Liver (tissue), 9 donors: ENCODE data around the gene ZNF555. TPM values are rescaled to one million over a fixed set of nuclear protein-coding genes. Genes with fewer than 3 reads are reported as not detected.

Experiments used
- DNase-seq: peaks from one replicate; pipeline ENCODE4 v3.0.0-alpha.2; 2017; ENCODE audit warnings: low spot score
- H3K27ac ChIP-seq, 2 donors: one replicate each; pipeline ENCODE4 v1.7.0; 2013; ENCODE audit warnings: inconsistent platforms in 2 of 2, low read length in 2 of 2, control low read depth in 1 of 2, low read depth in 1 of 2, mild to moderate bottlenecking in 1 of 2
- H3K27me3 ChIP-seq, 4 donors: one replicate each; pipeline versions ENCODE4 v1.6.1 to v1.7.0; 2013; ENCODE audit warnings: low read length in 3 of 4, inconsistent platforms in 1 of 4, mild to moderate bottlenecking in 1 of 4, moderate library complexity in 1 of 4; ENCODE audit not compliant: control insufficient read depth in 4 of 4, insufficient read depth in 4 of 4
- H3K36me3 ChIP-seq, 4 donors: one replicate each; pipeline versions ENCODE4 v1.6.1 to v1.7.0; 2013; ENCODE audit warnings: low read length in 3 of 4, mild to moderate bottlenecking in 3 of 4, low read depth in 1 of 4, moderate library complexity in 1 of 4; ENCODE audit not compliant: control insufficient read depth in 4 of 4, insufficient read depth in 3 of 4
- H3K4me1 ChIP-seq, 4 donors: one replicate each; pipeline versions ENCODE4 v1.6.1 to v1.7.0; 2013; ENCODE audit warnings: low read length in 3 of 4, mild to moderate bottlenecking in 3 of 4, moderate library complexity in 1 of 4; ENCODE audit not compliant: control insufficient read depth in 4 of 4, insufficient read depth in 4 of 4
- H3K4me3 ChIP-seq, 3 donors: one replicate each; pipeline versions ENCODE4 v1.6.1 to v1.7.0; 2013; ENCODE audit warnings: low read length in 3 of 3, control low read depth in 1 of 3, low read depth in 1 of 3, mild to moderate bottlenecking in 1 of 3
- H3K9ac ChIP-seq, 2 donors: one replicate each; pipeline ENCODE4 v1.7.0; 2013; ENCODE audit warnings: low read length in 2 of 2, mild to moderate bottlenecking in 2 of 2, moderate library complexity in 2 of 2, control low read depth in 1 of 2, low read depth in 1 of 2
- H3K9me3 ChIP-seq, 4 donors: one replicate each; pipeline versions ENCODE4 v1.6.1 to v1.7.0; 2013; ENCODE audit warnings: low read length in 3 of 4; ENCODE audit not compliant: control insufficient read depth in 4 of 4
- ATF3 ChIP-seq: IDR thresholded peaks from 2 replicates; pipeline ENCODE4 v1.6.1; 2016; ENCODE audit warnings: antibody characterized with exemption
- EGR1 ChIP-seq, 2 donors: IDR thresholded peaks; 2 replicates each; pipeline ENCODE4 v1.6.1; 2016 to 2018; ENCODE audit warnings: antibody characterized with exemption in 2 of 2, low read depth in 2 of 2
- FOXA1 ChIP-seq: IDR thresholded peaks from 2 replicates; pipeline ENCODE4 v1.6.1; 2016; ENCODE audit warnings: antibody characterized with exemption
- FOXA2 ChIP-seq: IDR thresholded peaks from 2 replicates; pipeline ENCODE4 v1.6.1; 2016; ENCODE audit warnings: antibody characterized with exemption
- GABPA ChIP-seq, 2 donors: IDR thresholded peaks in 1 of 2; conservative IDR thresholded peaks in 1 of 2; 2 replicates each; pipeline ENCODE4 v1.6.1; 2016; ENCODE audit warnings: antibody characterized with exemption in 2 of 2, mild to moderate bottlenecking in 1 of 2, moderate library complexity in 1 of 2
- HNF4A ChIP-seq, 2 donors: conservative IDR thresholded peaks; 2 replicates each; pipeline ENCODE4 v1.6.1; 2016; ENCODE audit warnings: antibody characterized with exemption in 2 of 2, mild to moderate bottlenecking in 2 of 2
- HNF4G ChIP-seq: IDR thresholded peaks from 2 replicates; pipeline ENCODE4 v1.6.1; 2016; ENCODE audit warnings: antibody characterized with exemption
- JUND ChIP-seq, 2 donors: IDR thresholded peaks; 2 replicates each; pipeline ENCODE4 v1.6.1; 2016; ENCODE audit warnings: antibody characterized with exemption in 2 of 2
- NR2F2 ChIP-seq: IDR thresholded peaks from 2 replicates; pipeline ENCODE4 v1.6.1; 2016; ENCODE audit warnings: antibody characterized with exemption
- RAD21 ChIP-seq, 2 donors: IDR thresholded peaks; 2 replicates each; pipeline ENCODE4 v1.6.1; 2016; ENCODE audit warnings: antibody characterized with exemption in 2 of 2, mild to moderate bottlenecking in 2 of 2
- REST ChIP-seq: IDR thresholded peaks from 2 replicates; pipeline ENCODE4 v1.6.1; 2016; ENCODE audit warnings: antibody characterized with exemption, mild to moderate bottlenecking
- RXRA ChIP-seq, 2 donors: IDR thresholded peaks; 2 replicates each; pipeline ENCODE4 v1.6.1; 2017 to 2018; ENCODE audit warnings: antibody characterized with exemption in 2 of 2, mild to moderate bottlenecking in 1 of 2
- TAF1 ChIP-seq: conservative IDR thresholded peaks from 2 replicates; pipeline ENCODE4 v1.6.1; 2016; ENCODE audit warnings: antibody characterized with exemption, mild to moderate bottlenecking
- YY1 ChIP-seq: IDR thresholded peaks from 2 replicates; pipeline ENCODE4 v1.6.1; 2016; ENCODE audit warnings: antibody characterized with exemption, mild to moderate bottlenecking
- WGBS: extraction: QIAGEN DNeasy Blood & Tissue Kit; methylation state at CpG from one replicate; pipeline ENCODE4 v1.1.7; 2013; 5-methylcytosine and 5-hydroxymethylcytosine counted together
- polyA plus RNA-seq, 2 donors: library from polyadenylated mRNA; stranded (reverse) in 1 of 2; unstranded in 1 of 2; fragments of 200-250 nt in 1 of 2; fragments of >200 nt in 1 of 2; fragmentation: Nextera tagmentation in 1 of 2; extraction: Ambion mirVana in 1 of 2; gene quantifications; one replicate each; pipeline versions ENCODE4 v1.2.1 to v1.2.3, GENCODE V29; 2013 to 2015
- total RNA-seq, 2 donors: library from RNA; depleted of rRNA; stranded (reverse); fragments of >200 nt; gene quantifications; one replicate each; pipeline ENCODE4 v1.2.3, GENCODE V29; 2014
- donor health status: healthy.
- donor health status: healthy.
- donor health status: healthy.
- donor health status: healthy.
- donor health status: healthy.

The ZNF555 gene
- total and polyA plus RNA-seq, 4 donors = 1.3 to 2.8 (median 2.2) TPM

DNA sequence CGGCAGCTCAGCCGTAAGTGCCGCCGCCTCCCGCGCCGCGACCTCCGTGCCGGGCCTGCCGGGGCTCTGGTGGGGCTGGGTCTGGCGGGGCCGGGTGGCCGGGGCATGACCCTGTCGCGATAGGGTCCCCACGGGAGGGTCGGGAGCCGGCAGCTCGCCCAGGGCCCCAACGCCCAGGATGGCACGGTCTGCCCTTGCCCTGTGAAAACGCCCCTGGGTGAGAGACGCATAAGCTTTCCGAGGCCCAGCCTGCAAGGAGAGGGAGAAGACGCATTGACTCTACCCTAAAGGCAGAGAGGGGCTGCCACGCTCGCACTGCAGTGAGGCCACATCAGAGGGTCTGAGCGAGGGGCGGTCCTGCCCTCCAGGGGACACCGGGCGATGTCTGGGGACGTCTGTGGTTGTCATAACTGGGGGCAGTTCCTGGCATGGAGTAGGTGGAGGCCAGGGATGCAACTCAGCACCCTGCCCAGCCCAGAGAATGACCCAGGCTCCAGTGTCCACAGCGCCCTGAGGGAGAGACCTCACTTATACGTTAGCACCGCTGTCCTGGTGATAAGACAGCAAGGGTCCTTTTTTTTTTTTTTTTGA, 21.1 kb upstream of the ZNF555 start:
- Histone ChIP-seq H3K4me3 (peak overlapping the region; percentile 57 to 95 (median 91)), H3K9ac (peak overlapping the region in 1 of 2 donors; percentile 84), H3K4me1 (peaks cover 0 to 12% (median 4%) of the 10 kb centered on the region in 4 donors), H3K27me3 (no peaks in the 10 kb centered on the region), H3K36me3 (peaks cover 0 to 18% (median 2%) of the 10 kb centered on the region in 4 donors), H3K9me3 (peaks cover 0 to 7% (median 0%) of the 10 kb centered on the region in 4 donors), H3K27ac (no peak overlapping the region)
- 2% methylated on average over 36 of the region's 36 CpGs for WGBS
- no peak for DNase-seq
- TF ChIP-seq FOXA1 (no peak), RAD21 (IDR thresholded peaks at IDR 0.05) (no peak), REST (no peak), YY1 (no peak), RXRA (IDR thresholded peaks at IDR 0.05) (no peak), ATF3 (no peak), EGR1 (IDR thresholded peaks at IDR 0.05; ENCODE audit: low read depth in 2 of 2) (no peak), HNF4G (no peak)

DNA sequence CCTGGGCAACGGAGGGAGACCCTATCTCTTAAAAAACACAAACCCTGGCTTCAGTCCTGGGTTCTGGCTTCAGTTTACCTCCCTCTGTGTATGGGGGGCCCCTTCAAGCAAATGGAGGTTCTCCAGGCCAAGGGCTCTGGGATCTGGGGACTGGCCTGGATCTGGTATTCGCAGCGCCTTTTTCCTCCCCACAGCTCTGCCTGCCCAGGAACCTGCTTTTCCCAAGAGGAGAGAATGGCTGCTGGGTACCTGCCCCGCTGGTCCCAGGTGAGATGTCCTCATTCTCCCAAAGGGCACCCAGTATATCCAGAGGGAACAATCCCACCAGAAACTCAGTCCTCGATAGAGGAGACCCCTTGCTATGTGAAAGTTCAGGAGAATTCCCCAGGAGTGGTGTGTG, 18.4 kb upstream of the ZNF555 start:
- Histone ChIP-seq H3K9ac (no peak overlapping the region), H3K36me3 (peaks cover 0 to 29% (median 12%) of the 10 kb centered on the region in 4 donors), H3K9me3 (peaks cover 0 to 10% (median 9%) of the 10 kb centered on the region in 4 donors), H3K27ac (no peak overlapping the region), H3K4me3 (no peak overlapping the region), H3K4me1 (peaks cover 0 to 12% (median 4%) of the 10 kb centered on the region in 4 donors), H3K27me3 (no peaks in the 10 kb centered on the region)
- 96% methylated on average over 5 of the region's 5 CpGs for WGBS
- TF ChIP-seq NR2F2 (no peak), RAD21 (IDR thresholded peaks at IDR 0.05) (no peak), RXRA (IDR thresholded peaks at IDR 0.05) (no peak), FOXA2 (no peak), ATF3 (no peak), JUND (IDR thresholded peaks at IDR 0.05) (no peak)
- no peak for DNase-seq

DNA sequence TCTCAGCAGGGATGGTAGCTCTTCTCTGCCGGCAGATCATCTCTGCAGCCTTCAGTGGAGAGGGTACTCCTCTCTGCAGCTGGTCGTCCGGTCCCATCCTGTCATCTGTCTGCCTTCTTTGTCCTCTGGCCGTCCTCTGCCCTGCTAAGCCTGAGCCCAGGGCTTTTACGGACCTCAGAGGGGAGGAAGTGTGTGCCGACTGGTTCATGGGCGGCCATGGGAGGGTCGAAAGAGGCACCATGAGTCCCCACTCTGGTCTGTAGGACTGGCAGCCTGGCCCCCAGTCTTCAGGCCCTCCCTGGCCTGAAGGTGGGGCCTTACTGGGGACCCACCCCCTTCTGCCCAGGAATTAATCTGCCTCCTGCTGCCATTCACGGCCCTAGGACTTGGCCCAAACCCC, 17.6 kb upstream of the ZNF555 start:
- Histone ChIP-seq H3K9me3 (peaks cover 0 to 16% (median 14%) of the 10 kb centered on the region in 4 donors), H3K27ac (no peak overlapping the region), H3K27me3 (no peaks in the 10 kb centered on the region), H3K4me1 (peaks cover 0 to 12% (median 4%) of the 10 kb centered on the region in 4 donors), H3K4me3 (no peak overlapping the region), H3K36me3 (peaks cover 0 to 33% (median 17%) of the 10 kb centered on the region in 4 donors), H3K9ac (no peak overlapping the region)
- TF ChIP-seq RAD21 (IDR thresholded peaks at IDR 0.05) = no peak
- no peak for TF ChIP-seq HNF4A (conservative IDR thresholded peaks at IDR 0.05)
- no peak for TF ChIP-seq GABPA (IDR thresholded peaks at IDR 0.05 in 1 of 2, conservative IDR thresholded peaks at IDR 0.05 in 1 of 2)
- no peak for TF ChIP-seq FOXA1
- TF ChIP-seq TAF1 = no peak
- 87% methylated on average over 9 of the region's 9 CpGs for WGBS
- no peak for DNase-seq
